ENCODE data around the gene SOAT1. TPM values are rescaled to one million over a fixed set of nuclear protein-coding genes. Genes with fewer than 3 reads are reported as not detected.

Gene SOAT1
- total RNA-seq, 1 experiment from 2014 or later, result 43.5 TPM

DNA sequence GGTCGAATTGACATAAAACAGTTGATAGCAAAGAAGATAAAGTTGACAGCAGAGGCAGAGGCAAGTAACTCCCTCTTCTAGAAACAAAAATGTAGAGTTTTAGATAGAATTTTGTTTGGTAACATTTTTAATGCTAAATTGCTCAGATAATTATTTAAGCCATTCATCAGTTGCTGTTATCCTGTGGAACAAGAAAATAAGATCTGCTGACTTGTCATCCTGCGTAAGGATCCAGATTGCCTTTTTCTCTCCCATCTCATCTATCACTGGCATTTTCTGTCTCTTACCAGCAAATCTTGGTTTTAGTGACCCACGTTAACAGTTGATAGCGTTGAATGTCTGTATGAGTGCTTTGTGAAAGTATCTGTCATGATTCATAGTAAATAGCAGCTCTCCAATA is 29.8 kb downstream of the SOAT1 start:
- ChIA-PET POLR2A (ENCODE audit: unreplicated experiment) (no interaction called here), CTCF (no interaction called here)
- Histone ChIP-seq H3K9me2 (ENCODE audit: insufficient read depth) (no peaks in the 10 kb centered on the region), H3K4me3 (no peak overlapping the region), H3K79me2 (ENCODE audit: low read depth) (0 out of 2 replicates have a peak, but pooled peaks cover 5% of the 10 kb centered on the region), H3K9me3 (ENCODE audit: insufficient read depth, low read depth) (no peaks in the 10 kb centered on the region), H3K4me1 (replicated peaks; ENCODE audit: insufficient read depth) (no peaks in the 10 kb centered on the region), H3F3A (ENCODE audit: insufficient read depth, low read depth) (peaks cover 3% of the 10 kb centered on the region; the same call in 1 of the 2 replicates), H2AFZ (no peak overlapping the region), H3K27ac (no peak overlapping the region), H4K20me1 (ENCODE audit: insufficient read depth) (no peaks in the 10 kb centered on the region), H3K4me2 (no peak overlapping the region), H3K36me3 (ENCODE audit: low read depth) (0 out of 2 replicates have a peak, but pooled peaks cover 4% of the 10 kb centered on the region), H3K27me3 (ENCODE audit: insufficient read depth, low read depth) (no peaks in the 10 kb centered on the region)
- BruUV-seq (replicated peaks), result no TSS peak
- DNase-seq, result no peak
- TF ChIP-seq, protein P1, sequence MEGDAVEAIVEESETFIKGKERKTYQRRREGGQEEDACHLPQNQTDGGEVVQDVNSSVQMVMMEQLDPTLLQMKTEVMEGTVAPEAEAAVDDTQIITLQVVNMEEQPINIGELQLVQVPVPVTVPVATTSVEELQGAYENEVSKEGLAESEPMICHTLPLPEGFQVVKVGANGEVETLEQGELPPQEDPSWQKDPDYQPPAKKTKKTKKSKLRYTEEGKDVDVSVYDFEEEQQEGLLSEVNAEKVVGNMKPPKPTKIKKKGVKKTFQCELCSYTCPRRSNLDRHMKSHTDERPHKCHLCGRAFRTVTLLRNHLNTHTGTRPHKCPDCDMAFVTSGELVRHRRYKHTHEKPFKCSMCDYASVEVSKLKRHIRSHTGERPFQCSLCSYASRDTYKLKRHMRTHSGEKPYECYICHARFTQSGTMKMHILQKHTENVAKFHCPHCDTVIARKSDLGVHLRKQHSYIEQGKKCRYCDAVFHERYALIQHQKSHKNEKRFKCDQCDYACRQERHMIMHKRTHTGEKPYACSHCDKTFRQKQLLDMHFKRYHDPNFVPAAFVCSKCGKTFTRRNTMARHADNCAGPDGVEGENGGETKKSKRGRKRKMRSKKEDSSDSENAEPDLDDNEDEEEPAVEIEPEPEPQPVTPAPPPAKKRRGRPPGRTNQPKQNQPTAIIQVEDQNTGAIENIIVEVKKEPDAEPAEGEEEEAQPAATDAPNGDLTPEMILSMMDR (conservative IDR thresholded peaks at IDR 0.05), result no peak
- TF ChIP-seq EZH2 (IDR thresholded peaks at IDR 0.05; ENCODE audit: low read depth), result no peak
- intact Hi-C loops (cut with micrococcal nuclease; ENCODE audit: unreplicated experiment), result no loop called here

GRCh38 chr1:179325836-179326235 is 32.2 kb downstream of the SOAT1 start:
- TF ChIP-seq EZH2 (IDR thresholded peaks at IDR 0.05; ENCODE audit: low read depth), result no peak
- TF ChIP-seq, protein P1 (conservative IDR thresholded peaks at IDR 0.05), result no peak
- Histone ChIP-seq H3K36me3 (ENCODE audit: low read depth) (0 out of 2 replicates have a peak, but pooled peaks cover 4% of the 10 kb centered on the region), H3K4me2 (no peak overlapping the region), H3K4me3 (no peak overlapping the region), H3K9me2 (ENCODE audit: insufficient read depth) (no peaks in the 10 kb centered on the region), H3K79me2 (ENCODE audit: low read depth) (0 out of 2 replicates have a peak, but pooled peaks cover 5% of the 10 kb centered on the region), H2AFZ (no peak overlapping the region), H3K27ac (no peak overlapping the region), H3K27me3 (ENCODE audit: insufficient read depth, low read depth) (no peaks in the 10 kb centered on the region), H3K4me1 (replicated peaks; ENCODE audit: insufficient read depth) (no peaks in the 10 kb centered on the region), H3K9me3 (ENCODE audit: insufficient read depth, low read depth) (no peaks in the 10 kb centered on the region; the same call in 1 of the 2 replicates), H4K20me1 (ENCODE audit: insufficient read depth) (no peaks in the 10 kb centered on the region), H3F3A (ENCODE audit: insufficient read depth, low read depth) (peaks cover 3% of the 10 kb centered on the region; the same call in 1 of the 2 replicates)
- POLR2A ChIA-PET (ENCODE audit: unreplicated experiment), result no interaction called here
- intact Hi-C loops (cut with micrococcal nuclease; ENCODE audit: unreplicated experiment), result no loop called here
- CTCF ChIA-PET, result no interaction called here
- no peak for DNase-seq
- no TSS peak for BruUV-seq (replicated peaks)

- H3K36me3 ChIP-seq (ENCODE audit: low read depth), result 0 out of 2 replicates have a peak, but pooled peaks cover 4% of the 10 kb centered on the region
These were observed 33.1 kb downstream of the SOAT1 start for GRCh38 chr1:179326746-179327145.

More at GRCh38 chr1:179326746-179327145, 33.1 kb downstream of the SOAT1 start:
- no peaks in the 10 kb centered on the region for H3K79me2 ChIP-seq (ENCODE audit: low read depth)
- TF ChIP-seq EZH2 (IDR thresholded peaks at IDR 0.05; ENCODE audit: low read depth), result no peak
- TF ChIP-seq, protein P1 (conservative IDR thresholded peaks at IDR 0.05), result no peak
- no peak overlapping the region for H2AFZ ChIP-seq
- ChIA-PET POLR2A (ENCODE audit: unreplicated experiment) (no interaction called here), CTCF (no interaction called here)
- H4K20me1 ChIP-seq (ENCODE audit: insufficient read depth), result no peaks in the 10 kb centered on the region
- no peak overlapping the region for H3K4me2 ChIP-seq
- H3K27ac ChIP-seq, result no peak overlapping the region
- intact Hi-C loops (cut with micrococcal nuclease; ENCODE audit: unreplicated experiment), result no loop called here
- H3K4me1 ChIP-seq (replicated peaks; ENCODE audit: insufficient read depth), result no peaks in the 10 kb centered on the region
- no peaks in the 10 kb centered on the region for H3K27me3 ChIP-seq (ENCODE audit: insufficient read depth, low read depth)
- H3F3A ChIP-seq (ENCODE audit: insufficient read depth, low read depth), result peaks cover 3% of the 10 kb centered on the region; the same call in 1 of the 2 replicates
- no peak for DNase-seq
- H3K9me3 ChIP-seq (ENCODE audit: insufficient read depth, low read depth), result no peaks in the 10 kb centered on the region; the same call in 1 of the 2 replicates
- no TSS peak for BruUV-seq (replicated peaks)
- no peak overlapping the region for H3K4me3 ChIP-seq
- no peaks in the 10 kb centered on the region for H3K9me2 ChIP-seq (ENCODE audit: insufficient read depth)
